ENCODE measurements around the gene FRYL.
A peak's percentile ranks its signal among the peaks of the same experiment; 100 is the strongest.

FRYL gene

DNA sequence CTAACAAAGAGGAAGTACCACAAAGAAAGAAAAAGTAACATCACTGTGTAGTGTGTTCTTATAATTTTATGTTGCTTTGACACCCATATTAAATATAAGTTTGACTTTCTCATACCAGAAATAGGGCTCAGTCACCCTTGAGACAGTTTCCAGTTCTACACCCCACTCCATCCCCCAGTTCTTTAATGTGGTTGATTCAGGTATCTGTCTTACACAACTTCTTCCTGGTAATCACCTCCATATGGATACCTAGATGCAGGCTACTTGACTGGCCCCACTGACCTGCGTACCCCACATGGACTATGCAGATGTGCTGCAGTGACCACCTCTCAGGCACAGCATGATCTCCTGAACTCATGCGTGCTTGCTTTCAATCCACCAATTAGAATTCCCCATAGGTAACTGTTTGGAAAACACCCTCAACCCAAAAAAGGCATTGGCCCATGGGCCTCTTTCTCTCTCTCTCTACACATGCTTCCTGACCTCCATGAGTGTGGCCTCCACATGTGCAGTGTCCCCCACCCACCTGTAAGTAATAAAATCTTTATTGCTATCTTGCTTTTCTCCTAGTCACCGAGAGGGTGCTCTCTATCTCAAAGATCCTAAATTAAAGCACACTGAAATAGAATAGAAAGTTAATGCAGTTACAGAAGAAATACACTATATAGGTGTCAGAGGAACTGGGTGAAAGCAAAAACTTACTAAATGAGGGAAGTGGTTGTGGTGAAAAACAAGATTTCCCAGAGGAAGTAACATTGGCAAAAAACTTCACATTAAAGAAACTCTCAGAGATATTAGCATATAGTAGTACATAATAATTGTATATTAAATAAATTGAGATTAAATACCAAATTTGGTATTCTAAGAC, 191.6 kb downstream of the FRYL start:
- H3K27ac ChIP-seq (ENCODE audit: poor library complexity, severe bottlenecking), result no peak overlapping the region
- peaks cover 64% of the 10 kb centered on the region for H3K36me3 ChIP-seq (ENCODE audit: low read depth)
- H3K27me3 ChIP-seq (ENCODE audit: insufficient read depth, poor library complexity, severe bottlenecking), result no peaks in the 10 kb centered on the region
- no peak overlapping the region for H3K4me3 ChIP-seq (ENCODE audit: severe bottlenecking)
- no peaks in the 10 kb centered on the region for H3K9me3 ChIP-seq (ENCODE audit: severe bottlenecking)
- no peak for TF ChIP-seq CTCF (IDR thresholded peaks at IDR 0.05; ENCODE audit: poor library complexity, severe bottlenecking)
- no peak for DNase-seq (ENCODE audit: low spot score)
- ATAC-seq (ENCODE audit: low read depth), result no peak
- H3K4me1 ChIP-seq (ENCODE audit: insufficient read depth, poor library complexity, severe bottlenecking), result no peaks in the 10 kb centered on the region

DNA sequence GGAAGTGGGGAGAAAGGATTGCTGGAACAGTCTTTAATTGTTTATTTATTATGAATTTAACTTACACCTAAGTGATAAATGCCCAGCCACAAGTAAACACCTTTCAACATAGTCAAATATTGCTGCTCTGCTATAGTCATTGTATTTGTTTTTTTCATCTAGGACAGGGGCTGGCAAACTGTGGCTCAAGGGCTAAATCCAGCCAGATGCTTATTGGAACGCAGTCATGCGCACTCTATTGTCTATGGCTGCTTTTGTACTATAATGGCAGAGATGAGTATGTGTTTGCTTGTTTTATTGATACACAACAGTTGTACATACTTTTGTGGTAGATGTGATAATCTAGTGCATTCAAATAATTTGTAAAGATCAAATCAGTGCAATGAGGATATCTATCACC, 194.7 kb downstream of the FRYL start:
- Histone ChIP-seq H3K9me3 (ENCODE audit: severe bottlenecking) (no peaks in the 10 kb centered on the region), H3K4me1 (ENCODE audit: insufficient read depth, poor library complexity, severe bottlenecking) (no peaks in the 10 kb centered on the region), H3K27ac (ENCODE audit: poor library complexity, severe bottlenecking) (no peak overlapping the region), H3K36me3 (ENCODE audit: low read depth) (peaks cover 86% of the 10 kb centered on the region), H3K27me3 (ENCODE audit: insufficient read depth, poor library complexity, severe bottlenecking) (no peaks in the 10 kb centered on the region), H3K4me3 (ENCODE audit: severe bottlenecking) (no peak overlapping the region)
- ATAC-seq (ENCODE audit: low read depth) (no peak), DNase-seq (ENCODE audit: low spot score) (no peak)
- TF ChIP-seq CTCF (IDR thresholded peaks at IDR 0.05; ENCODE audit: poor library complexity, severe bottlenecking), result no peak

DNA sequence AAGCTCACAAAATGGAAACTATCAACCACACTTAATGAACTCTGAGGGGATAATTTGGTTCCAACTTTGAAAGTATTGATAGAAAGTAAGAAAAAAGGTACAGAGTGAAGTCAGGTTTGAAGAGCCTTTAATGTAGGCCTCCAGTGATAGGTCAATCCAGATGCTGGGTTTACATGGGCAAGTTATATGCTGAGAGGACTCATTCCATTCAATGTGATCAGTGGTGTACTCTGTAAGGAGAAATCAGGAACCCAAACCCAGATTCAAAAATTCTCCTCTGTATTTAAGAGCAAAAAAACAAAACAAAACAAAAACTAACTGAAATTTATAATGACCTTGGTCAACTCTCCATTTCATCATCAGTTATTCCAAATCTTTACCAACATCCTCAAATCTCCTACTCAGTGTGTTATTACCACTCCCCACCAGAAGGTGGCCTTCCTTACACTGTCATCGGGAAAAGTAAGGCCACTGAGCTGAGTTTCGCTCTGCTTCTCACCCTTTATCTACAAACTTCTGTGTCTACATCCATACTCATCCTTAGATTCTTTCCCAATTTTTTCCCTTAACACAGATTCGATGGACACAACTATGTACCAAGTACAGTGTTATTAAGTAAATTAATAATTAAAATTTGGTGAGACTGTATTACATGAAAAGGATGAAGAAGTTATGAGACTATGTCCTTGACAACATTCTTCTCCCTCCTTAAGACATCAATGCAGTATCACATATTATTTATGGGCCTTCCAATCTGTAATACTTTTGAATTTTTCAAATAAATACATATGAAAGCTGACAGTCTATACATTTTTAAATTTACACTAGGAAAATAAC, 201.7 kb downstream of the FRYL start:
- DNase-seq (ENCODE audit: low spot score) (no peak), ATAC-seq (ENCODE audit: low read depth) (peak; percentile 83)
- peak; percentile 93 for TF ChIP-seq CTCF (IDR thresholded peaks at IDR 0.05; ENCODE audit: poor library complexity, severe bottlenecking)
- H3K36me3 ChIP-seq (ENCODE audit: low read depth), result peaks cover 88% of the 10 kb centered on the region
- no peaks in the 10 kb centered on the region for H3K27me3 ChIP-seq (ENCODE audit: insufficient read depth, poor library complexity, severe bottlenecking)
- no peak overlapping the region for H3K27ac ChIP-seq (ENCODE audit: poor library complexity, severe bottlenecking)
- H3K9me3 ChIP-seq (ENCODE audit: severe bottlenecking), result no peaks in the 10 kb centered on the region
- no peaks in the 10 kb centered on the region for H3K4me1 ChIP-seq (ENCODE audit: insufficient read depth, poor library complexity, severe bottlenecking)
- H3K4me3 ChIP-seq (ENCODE audit: severe bottlenecking), result no peak overlapping the region

DNA sequence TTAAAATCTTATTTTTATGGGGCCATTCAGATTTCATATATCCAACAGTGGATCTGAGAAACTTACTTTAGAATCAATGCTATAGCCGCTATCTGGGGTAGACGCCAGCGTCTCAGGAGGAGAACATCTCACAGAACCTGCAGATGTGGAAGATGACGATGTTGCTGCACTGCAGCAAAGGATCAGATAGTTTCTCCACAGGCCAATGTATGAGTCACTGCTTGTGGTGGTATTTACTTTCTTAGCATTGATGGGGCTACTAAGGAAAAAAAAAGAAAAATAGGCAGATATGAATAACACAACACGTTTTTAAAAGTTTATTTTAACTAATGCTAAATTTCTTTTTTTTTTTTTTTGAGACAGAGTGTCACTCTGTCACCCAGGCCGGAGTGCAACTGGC, 204.1 kb downstream of the FRYL start:
- ATAC-seq (ENCODE audit: low read depth), result no peak
- Histone ChIP-seq H3K27me3 (ENCODE audit: insufficient read depth, poor library complexity, severe bottlenecking) (no peaks in the 10 kb centered on the region), H3K27ac (ENCODE audit: poor library complexity, severe bottlenecking) (no peak overlapping the region), H3K36me3 (ENCODE audit: low read depth) (peaks cover 91% of the 10 kb centered on the region), H3K4me3 (ENCODE audit: severe bottlenecking) (no peak overlapping the region), H3K4me1 (ENCODE audit: insufficient read depth, poor library complexity, severe bottlenecking) (no peaks in the 10 kb centered on the region), H3K9me3 (ENCODE audit: severe bottlenecking) (no peaks in the 10 kb centered on the region)
- TF ChIP-seq CTCF (IDR thresholded peaks at IDR 0.05; ENCODE audit: poor library complexity, severe bottlenecking), result no peak
- no peak for DNase-seq (ENCODE audit: low spot score)

Measured in RWPE2 (cell line).